ENCODE results near the gene UACA. TPM values are rescaled to one million over a fixed set of nuclear protein-coding genes. Genes with fewer than 3 reads are reported as not detected.
"Not testable (repeated sequence)": the region's sequence is repeated elsewhere in the genome, so short reads cannot be mapped to it uniquely, and the experiment has no call there.

The UACA gene
- 9.4 and 10.7 TPM in 2 replicates for total RNA-seq

DNA sequence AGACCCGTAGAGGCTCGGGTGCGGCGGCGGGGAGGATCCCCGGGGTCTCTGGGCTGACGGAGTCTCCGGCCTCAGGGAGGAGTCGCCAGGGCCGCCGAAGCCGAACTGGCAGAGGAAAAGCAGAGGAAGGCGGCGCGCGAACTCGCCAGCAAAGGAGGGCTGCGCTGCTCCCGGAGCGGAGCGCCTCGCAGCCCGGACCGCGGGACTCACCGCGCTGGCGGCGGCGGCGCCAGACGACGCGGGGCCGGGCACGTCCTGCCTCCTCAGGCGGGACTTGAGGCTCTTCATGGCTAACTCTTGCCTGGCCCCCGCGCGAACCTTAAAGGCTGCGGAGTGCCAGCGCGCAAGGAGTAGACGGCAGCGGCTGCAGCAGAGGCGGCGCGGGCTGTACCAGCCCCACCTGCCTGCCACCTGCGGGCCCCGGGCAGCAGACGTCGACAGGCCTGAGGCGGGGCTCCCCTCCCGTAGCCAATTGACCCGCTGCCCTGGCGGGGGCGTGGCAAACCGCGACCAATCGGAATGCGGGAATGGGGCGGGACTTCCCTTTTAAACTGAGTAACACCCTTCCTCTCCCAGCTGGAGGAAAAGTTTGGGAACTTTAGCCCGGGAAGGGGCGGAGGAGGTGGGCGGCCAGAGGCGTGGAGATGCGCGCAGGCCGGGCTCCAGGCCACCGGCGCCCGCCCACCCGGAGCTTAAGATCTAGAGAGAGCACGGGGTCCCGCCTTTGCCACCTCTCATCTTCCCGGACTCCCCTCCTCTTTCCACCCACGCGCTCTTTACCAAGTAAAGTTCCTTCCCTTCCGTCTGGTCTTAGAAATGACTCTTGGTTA is at the start of gene UACA:
TSS of gene UACA (minus strand) at position 439 of the 830 bp plus-strand sequence. CDS start at position 288, 151 bp downstream.
- H3K36me3 ChIP-seq (ENCODE audit: control insufficient read depth, insufficient read depth, low read length) = no peaks in the 10 kb centered on the region
- TF ChIP-seq CTCF (IDR thresholded peaks at IDR 0.05; ENCODE audit: insufficient read depth, low read length, poor library complexity, severe bottlenecking) = no peak
- peak; percentile 81 for DNase-seq (ENCODE audit: low read depth)
- no peaks in the 10 kb centered on the region for H3K27me3 ChIP-seq (ENCODE audit: control insufficient read depth, insufficient read depth, low read length)
- peak within 1 kb of the TSS; percentile 90 for H3K4me3 ChIP-seq (ENCODE audit: low read depth, low read length)

DNA sequence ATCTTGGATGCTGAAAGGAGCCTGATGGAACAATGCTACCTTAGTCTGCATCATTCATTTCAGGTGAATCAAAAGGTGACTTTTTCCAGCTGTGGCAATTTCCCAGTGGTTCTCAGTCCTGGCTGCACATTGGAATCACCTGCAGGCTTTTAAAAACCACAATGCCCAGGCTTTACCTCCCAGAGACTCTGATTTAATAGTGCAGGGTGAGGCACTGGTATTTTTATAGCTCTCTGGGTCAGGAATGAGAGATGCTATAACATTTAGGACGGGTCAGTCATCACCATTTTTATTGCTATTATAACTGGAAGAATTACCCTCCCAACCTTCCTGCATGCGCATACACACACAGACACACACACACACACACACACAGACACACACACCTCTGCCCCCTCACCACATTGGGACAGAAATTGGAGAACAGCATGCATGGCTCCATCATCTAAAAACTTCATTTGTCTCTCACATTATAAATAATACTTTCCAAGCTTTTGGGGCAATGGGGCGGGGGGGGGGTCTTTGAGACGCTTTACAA is 49.5 kb upstream of the UACA start:
- no peak for DNase-seq (ENCODE audit: low read depth)
- Histone ChIP-seq H3K27me3 (ENCODE audit: control insufficient read depth, insufficient read depth, low read length) (no peaks in the 10 kb centered on the region), H3K36me3 (ENCODE audit: control insufficient read depth, insufficient read depth, low read length) (no peaks in the 10 kb centered on the region), H3K4me3 (ENCODE audit: low read depth, low read length) (no peak overlapping the region)
- no peak for TF ChIP-seq CTCF (IDR thresholded peaks at IDR 0.05; ENCODE audit: insufficient read depth, low read length, poor library complexity, severe bottlenecking)

- DNase-seq (ENCODE audit: low read depth) = no peak
- Histone ChIP-seq H3K4me3 (ENCODE audit: low read depth, low read length) (no peak overlapping the region), H3K36me3 (ENCODE audit: control insufficient read depth, insufficient read depth, low read length) (no peaks in the 10 kb centered on the region), H3K27me3 (ENCODE audit: control insufficient read depth, insufficient read depth, low read length) (no peaks in the 10 kb centered on the region)
- TF ChIP-seq CTCF (IDR thresholded peaks at IDR 0.05; ENCODE audit: insufficient read depth, low read length, poor library complexity, severe bottlenecking) = no peak
These were observed 47.7 kb upstream of the UACA start for GRCh38 chr15:70810916-70811578.

DNA sequence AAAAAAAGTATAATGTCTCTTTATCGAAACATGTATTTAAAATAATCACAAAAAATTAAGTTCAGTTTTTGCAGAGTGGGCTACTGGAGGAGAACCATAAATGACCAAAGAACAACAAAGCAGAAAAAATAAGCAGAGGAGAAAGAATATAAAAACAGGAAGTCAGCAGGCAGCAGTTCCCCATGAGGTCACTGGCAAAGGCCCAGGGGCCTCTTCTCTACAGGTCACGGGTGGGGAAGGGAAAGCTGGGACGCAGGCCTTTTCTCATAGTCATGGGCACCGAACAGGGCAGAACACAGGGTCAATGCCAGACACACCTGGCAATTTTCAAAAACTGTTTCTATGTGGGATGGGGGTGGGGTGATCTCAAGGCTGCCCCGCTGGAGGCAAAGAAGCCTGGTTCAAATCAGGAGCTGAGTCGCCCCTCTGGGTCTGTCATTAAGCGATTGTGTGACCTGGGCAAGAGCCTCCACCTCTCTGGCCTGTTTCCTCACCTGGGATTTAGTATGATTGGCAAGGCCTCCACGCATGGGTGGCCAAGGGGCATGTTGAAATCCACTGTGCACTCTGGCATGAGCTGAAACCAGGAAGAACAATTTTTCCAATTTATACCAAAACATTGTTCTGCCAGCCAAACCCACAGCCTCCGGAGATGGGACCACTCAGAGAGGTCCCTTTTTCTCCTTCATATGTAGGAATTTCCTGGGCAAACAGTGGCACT is 43.8 kb upstream of the UACA start:
- no peak for DNase-seq (ENCODE audit: low read depth)
- Histone ChIP-seq H3K36me3 (ENCODE audit: control insufficient read depth, insufficient read depth, low read length) (no peaks in the 10 kb centered on the region), H3K27me3 (ENCODE audit: control insufficient read depth, insufficient read depth, low read length) (no peaks in the 10 kb centered on the region), H3K4me3 (ENCODE audit: low read depth, low read length) (no peak overlapping the region)
- no peak for TF ChIP-seq CTCF (IDR thresholded peaks at IDR 0.05; ENCODE audit: insufficient read depth, low read length, poor library complexity, severe bottlenecking)

DNA sequence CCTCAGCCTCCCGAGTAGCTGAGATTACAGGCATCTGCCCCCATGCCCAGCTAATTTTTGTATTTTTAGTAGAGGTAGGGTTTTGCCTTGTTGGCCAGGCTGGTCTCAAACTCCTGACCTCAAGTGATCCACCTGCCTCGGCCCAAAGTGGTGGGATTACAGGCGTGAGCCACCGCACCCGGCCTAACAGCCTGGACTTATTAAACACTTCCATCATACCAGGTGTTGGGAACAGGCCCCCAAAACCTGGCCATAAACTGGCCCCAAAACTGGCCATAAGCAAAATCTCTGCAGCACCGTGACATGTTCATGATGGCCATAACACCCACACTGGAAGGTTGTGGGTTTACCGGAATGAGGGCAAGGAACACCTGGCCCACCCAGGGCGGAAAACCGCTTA is 41.0 kb upstream of the UACA start:
- not testable (repeated sequence) for DNase-seq (ENCODE audit: low read depth); H3K27me3 ChIP-seq (ENCODE audit: control insufficient read depth, insufficient read depth, low read length); H3K36me3 ChIP-seq (ENCODE audit: control insufficient read depth, insufficient read depth, low read length); H3K4me3 ChIP-seq (ENCODE audit: low read depth, low read length)

GRCh38 chr15:70802629-70803028 is 39.3 kb upstream of the UACA start:
- TF ChIP-seq CTCF (IDR thresholded peaks at IDR 0.05; ENCODE audit: insufficient read depth, low read length, poor library complexity, severe bottlenecking) = no peak
- DNase-seq (ENCODE audit: low read depth) = no peak
- Histone ChIP-seq H3K36me3 (ENCODE audit: control insufficient read depth, insufficient read depth, low read length) (no peaks in the 10 kb centered on the region), H3K27me3 (ENCODE audit: control insufficient read depth, insufficient read depth, low read length) (no peaks in the 10 kb centered on the region), H3K4me3 (ENCODE audit: low read depth, low read length) (no peak overlapping the region)
